ENCODE measurements around the gene C6orf89. TPM values are rescaled to one million over a fixed set of nuclear protein-coding genes. Genes with fewer than 3 reads are reported as not detected.

C6orf89 gene
- 10 to 100 TPM; 32.6 to 57.9 (median 46.1) TPM for total RNA-seq
- total RNA-seq (2013) = 41.9 TPM
- 56.5 to 221 (median 101) reads per million in 29 experiments for total RNA-seq

- peaks cover 11 to 15% of the 10 kb centered on the region in 2 experiments for H3K4me1 ChIP-seq (ENCODE audit: control insufficient read depth in 1 of 2, extremely low read depth in 1 of 2, insufficient read depth in 2 of 2, low read length in 2 of 2)
- ChIA-PET POLR2A (interaction anchor here (0.5 to 2.1 kb wide), 5 partner anchors 11 to 414 kb away, joined by 3 to 8 read pairs (median 6); partner anchors contain the start of gene PPIL1 (in 2 of the 2)), CTCF (interaction anchor here (0.6 to 6.9 kb wide), 20 partner anchors 9 to 1435 kb away, joined by 3 to 81 read pairs (median 4); partner anchors contain the start of genes PPIL1 (in 2 of the 2) and MTCH1 (in 1 of the 2))
- peaks cover 4% of the 10 kb centered on the region for H3K36me3 Mint-ChIP-seq
- no peaks in the 10 kb centered on the region for H3K27me3 Mint-ChIP-seq
- WGBS (ENCODE audit: insufficient coverage) = 0% methylated on average over 32 of the region's 48 CpGs
- H3K27ac ChIP-seq (ENCODE audit: low read length) = peak within 1 kb of the TSS; percentile 94
- peak within 1 kb of the TSS; percentile 77 to 85 for H3K4me3 ChIP-seq (ENCODE audit: control insufficient read depth in 1 of 2, extremely low read depth in 1 of 2, low read length in 1 of 2)
- ATAC-seq (replicated peaks in 1 of 4) (peak; percentile 98 to 100 (median 99)), DNase-seq (peak; percentile 91 to 99 (median 97))
- peak within 1 kb of the TSS; percentile 97 to 98 for H3K27ac Mint-ChIP-seq
- no peaks in the 10 kb centered on the region for H3K36me3 ChIP-seq (ENCODE audit: control insufficient read depth in 2 of 2, extremely low read depth in 1 of 2, insufficient read depth in 1 of 2, low read length in 1 of 2)
- H3K9me3 ChIP-seq = no peaks in the 10 kb centered on the region
- no peaks in the 10 kb centered on the region for H3K9me3 Mint-ChIP-seq
- peaks cover 35 to 48% (median 48%) of the 10 kb centered on the region in 3 donors for H3K4me1 Mint-ChIP-seq
- H3K27me3 ChIP-seq (replicated peaks in 1 of 2; ENCODE audit: control insufficient read depth in 2 of 2, extremely low read depth in 1 of 2, insufficient read depth in 2 of 2, low read length in 1 of 2) = no peaks in the 10 kb centered on the region
- peak within 1 kb of the TSS; percentile 86 to 87 (median 87) for H3K4me3 Mint-ChIP-seq
These were observed at the start of gene C6orf89 for GRCh38 chr6:36885461-36886401. TSS of gene C6orf89 (plus strand) at chr6:36885952. CDS start at chr6:36899445, 13,493 bp downstream.

GRCh38 chr6:36836111-36837021, 49.4 kb upstream of the C6orf89 start:
- Histone ChIP-seq H3K27me3 (replicated peaks in 1 of 2; ENCODE audit: control insufficient read depth in 2 of 2, extremely low read depth in 1 of 2, insufficient read depth in 2 of 2, low read length in 1 of 2) (peaks cover 0 to 36% of the 10 kb centered on the region in 2 experiments), H3K4me1 (ENCODE audit: control insufficient read depth in 1 of 2, extremely low read depth in 1 of 2, insufficient read depth in 2 of 2, low read length in 2 of 2) (peaks cover 0 to 18% of the 10 kb centered on the region in 2 experiments), H3K36me3 (ENCODE audit: control insufficient read depth in 2 of 2, extremely low read depth in 1 of 2, insufficient read depth in 1 of 2, low read length in 1 of 2) (no peaks in the 10 kb centered on the region), H3K27ac (ENCODE audit: low read length) (no peak overlapping the region), H3K9me3 (no peaks in the 10 kb centered on the region), H3K4me3 (ENCODE audit: control insufficient read depth in 1 of 2, extremely low read depth in 1 of 2, low read length in 1 of 2) (no peak overlapping the region)
- 55% methylated on average over 1 of the region's 3 CpGs for WGBS (ENCODE audit: insufficient coverage)
- ChIA-PET CTCF (interaction anchor here in 1 of 2 donors (0.6 kb wide), 1 partner anchor 8 kb away, joined by 6 read pairs; no protein-coding TSS in a partner anchor), POLR2A (no interaction called here)
- H3K27me3 Mint-ChIP-seq = peaks cover 18 to 31% of the 10 kb centered on the region in 2 donors
- no peak for DNase-seq
- H3K9me3 Mint-ChIP-seq = no peaks in the 10 kb centered on the region
- H3K27ac Mint-ChIP-seq = no peak overlapping the region
- H3K4me1 Mint-ChIP-seq = peaks cover 7 to 14% (median 13%) of the 10 kb centered on the region in 3 donors
- H3K4me3 Mint-ChIP-seq = no peak overlapping the region
- no peak for ATAC-seq (replicated peaks in 1 of 4)
- no peaks in the 10 kb centered on the region for H3K36me3 Mint-ChIP-seq

DNA sequence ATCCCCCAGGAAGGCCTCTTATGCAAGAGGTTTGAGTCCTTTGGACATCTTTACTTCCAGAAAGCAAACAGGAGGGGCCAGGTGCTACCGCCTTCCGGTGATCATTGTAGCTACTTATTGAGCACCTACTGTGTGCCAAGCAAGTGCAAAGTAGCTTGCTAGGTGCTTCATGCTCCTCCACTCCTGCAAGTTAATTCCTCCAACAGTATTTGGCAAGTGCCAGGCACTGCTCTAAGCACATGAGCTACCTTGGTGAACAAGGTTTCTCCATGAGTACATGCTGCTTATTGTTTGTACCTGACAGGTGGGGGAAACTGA, 48.8 kb upstream of the C6orf89 start:
- peaks cover 0 to 18% of the 10 kb centered on the region in 2 experiments for H3K4me1 ChIP-seq (ENCODE audit: control insufficient read depth in 1 of 2, extremely low read depth in 1 of 2, insufficient read depth in 2 of 2, low read length in 2 of 2)
- Mint-ChIP-seq H3K36me3 (no peaks in the 10 kb centered on the region), H3K4me3 (no peak overlapping the region), H3K27me3 (peaks cover 18 to 31% of the 10 kb centered on the region in 2 donors), H3K4me1 (peaks cover 7 to 14% (median 13%) of the 10 kb centered on the region in 3 donors), H3K9me3 (no peaks in the 10 kb centered on the region), H3K27ac (no peak overlapping the region)
- H3K36me3 ChIP-seq (ENCODE audit: control insufficient read depth in 2 of 2, extremely low read depth in 1 of 2, insufficient read depth in 1 of 2, low read length in 1 of 2) = no peaks in the 10 kb centered on the region
- ChIA-PET CTCF (interaction anchor here in 1 of 2 donors (0.6 kb wide), 1 partner anchor 9 kb away, joined by 6 read pairs; no protein-coding TSS in a partner anchor), POLR2A (no interaction called here)
- peaks cover 0 to 36% of the 10 kb centered on the region in 2 experiments for H3K27me3 ChIP-seq (replicated peaks in 1 of 2; ENCODE audit: control insufficient read depth in 2 of 2, extremely low read depth in 1 of 2, insufficient read depth in 2 of 2, low read length in 1 of 2)
- no peak overlapping the region for H3K4me3 ChIP-seq (ENCODE audit: control insufficient read depth in 1 of 2, extremely low read depth in 1 of 2, low read length in 1 of 2)
- no peaks in the 10 kb centered on the region for H3K9me3 ChIP-seq
- no peak overlapping the region for H3K27ac ChIP-seq (ENCODE audit: low read length)
- no peak for DNase-seq
- ATAC-seq (replicated peaks in 1 of 4) = no peak
- WGBS (ENCODE audit: insufficient coverage) = 100% methylated on average over 2 of the region's 2 CpGs

DNA sequence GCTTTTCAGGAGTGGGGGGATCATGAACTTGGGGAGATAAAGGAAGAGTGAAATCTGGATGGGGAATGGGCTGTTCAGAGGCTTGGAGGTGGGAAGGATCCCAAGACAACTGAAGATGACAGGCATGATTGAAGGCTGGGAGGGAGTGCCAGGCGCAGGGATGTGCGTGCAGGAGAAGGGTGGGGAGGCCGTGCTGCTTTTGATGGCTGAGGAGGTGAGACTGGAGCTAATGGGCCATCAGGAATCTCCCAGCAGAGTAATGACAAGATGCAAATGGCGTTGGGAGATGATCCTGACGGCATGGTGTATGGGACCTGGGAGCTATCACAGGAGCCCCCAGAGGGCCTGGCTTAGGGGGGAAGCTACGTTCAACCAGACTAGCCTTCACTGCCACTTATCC, 48.1 kb upstream of the C6orf89 start:
- H3K27ac ChIP-seq (ENCODE audit: low read length) = no peak overlapping the region
- H3K4me3 ChIP-seq (ENCODE audit: control insufficient read depth in 1 of 2, extremely low read depth in 1 of 2, low read length in 1 of 2) = no peak overlapping the region
- ChIA-PET POLR2A (interaction anchor here in 1 of 2 donors (0.6 kb wide), 1 partner anchor 527 kb away, joined by 3 read pairs; no protein-coding TSS in a partner anchor), CTCF (no interaction called here)
- peaks cover 0 to 18% of the 10 kb centered on the region in 2 experiments for H3K4me1 ChIP-seq (ENCODE audit: control insufficient read depth in 1 of 2, extremely low read depth in 1 of 2, insufficient read depth in 2 of 2, low read length in 2 of 2)
- H3K36me3 ChIP-seq (ENCODE audit: control insufficient read depth in 2 of 2, extremely low read depth in 1 of 2, insufficient read depth in 1 of 2, low read length in 1 of 2) = no peaks in the 10 kb centered on the region
- whole genome bisulfite sequencing (ENCODE audit: insufficient coverage) = 97% methylated on average over 4 of the region's 6 CpGs
- H3K27me3 Mint-ChIP-seq = peaks cover 18 to 31% of the 10 kb centered on the region in 2 donors
- H3K27me3 ChIP-seq (replicated peaks in 1 of 2; ENCODE audit: control insufficient read depth in 2 of 2, extremely low read depth in 1 of 2, insufficient read depth in 2 of 2, low read length in 1 of 2) = peaks cover 0 to 36% of the 10 kb centered on the region in 2 experiments
- H3K9me3 Mint-ChIP-seq = no peaks in the 10 kb centered on the region
- H3K4me1 Mint-ChIP-seq = peaks cover 7 to 14% (median 13%) of the 10 kb centered on the region in 3 donors
- no peaks in the 10 kb centered on the region for H3K36me3 Mint-ChIP-seq
- peak overlapping the region in 2 of 3 donors; percentile 6 to 26 for H3K4me3 Mint-ChIP-seq
- ATAC-seq (replicated peaks in 1 of 4) = no peak
- no peaks in the 10 kb centered on the region for H3K9me3 ChIP-seq
- no peak for DNase-seq
- no peak overlapping the region for H3K27ac Mint-ChIP-seq

DNA sequence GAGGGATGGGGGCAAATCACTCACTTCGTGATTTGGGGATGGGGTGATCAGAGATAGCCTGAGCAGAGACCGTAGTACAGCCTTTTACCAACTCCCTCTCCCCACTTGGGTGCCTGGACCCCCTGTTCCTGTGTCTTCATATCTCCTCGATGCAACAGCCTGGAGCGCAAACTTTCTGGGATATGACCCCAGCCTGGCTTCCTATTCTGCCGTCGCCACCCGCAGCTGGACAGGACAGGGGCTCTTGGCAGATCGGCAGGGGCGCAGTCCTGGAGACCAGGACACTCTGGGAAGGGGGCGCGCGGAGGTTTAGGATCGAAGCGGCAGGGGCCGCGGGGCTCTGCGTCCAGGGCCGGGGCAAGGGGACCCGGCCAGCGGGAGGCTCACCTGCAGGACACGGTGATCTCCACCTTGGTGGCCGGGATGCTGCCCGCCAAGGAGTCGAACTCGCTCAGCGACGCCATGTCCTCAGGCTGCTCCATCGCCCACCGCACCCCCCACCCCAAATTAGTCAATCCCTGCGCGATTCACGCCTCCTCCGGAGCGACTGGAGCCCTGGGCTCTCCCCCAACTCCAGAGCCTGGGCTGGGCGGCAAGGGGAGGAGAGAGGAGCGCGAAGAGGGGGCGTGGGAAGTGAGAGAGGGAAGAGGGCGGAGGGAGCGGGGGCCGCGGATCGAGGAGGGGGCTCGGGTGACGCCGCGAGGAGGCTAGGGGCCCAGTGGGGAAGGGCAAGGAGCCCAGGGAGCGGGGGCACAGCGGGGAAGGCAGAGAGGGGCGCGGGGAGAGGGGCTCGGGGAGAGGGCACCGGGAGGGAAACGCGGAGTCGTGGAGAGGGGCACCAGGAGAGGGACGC, 46.6 kb upstream of the C6orf89 start, which contains the start of gene CPNE5:
TSS of gene CPNE5 (minus strand) at position 549 of the 853 bp plus-strand sequence. CDS start at position 482, 67 bp downstream.
- Histone ChIP-seq H3K27me3 (replicated peaks in 1 of 2; ENCODE audit: control insufficient read depth in 2 of 2, extremely low read depth in 1 of 2, insufficient read depth in 2 of 2, low read length in 1 of 2) (peaks cover 0 to 36% of the 10 kb centered on the region in 2 experiments), H3K9me3 (no peaks in the 10 kb centered on the region), H3K27ac (ENCODE audit: low read length) (no peak within 1 kb of the TSS), H3K4me3 (ENCODE audit: control insufficient read depth in 1 of 2, extremely low read depth in 1 of 2, low read length in 1 of 2) (peak within 1 kb of the TSS; percentile 41 to 67), H3K4me1 (ENCODE audit: control insufficient read depth in 1 of 2, extremely low read depth in 1 of 2, insufficient read depth in 2 of 2, low read length in 2 of 2) (peaks cover 0 to 18% of the 10 kb centered on the region in 2 experiments), H3K36me3 (ENCODE audit: control insufficient read depth in 2 of 2, extremely low read depth in 1 of 2, insufficient read depth in 1 of 2, low read length in 1 of 2) (no peaks in the 10 kb centered on the region)
- peak in 3 of 4 experiments; percentile 5 to 11 (median 9) for ATAC-seq (replicated peaks in 1 of 4)
- no peak for DNase-seq
- no peaks in the 10 kb centered on the region for H3K36me3 Mint-ChIP-seq
- peaks cover 18 to 31% of the 10 kb centered on the region in 2 donors for H3K27me3 Mint-ChIP-seq
- WGBS (ENCODE audit: insufficient coverage) = 16% methylated on average over 49 of the region's 57 CpGs
- H3K9me3 Mint-ChIP-seq = no peaks in the 10 kb centered on the region
- ChIA-PET POLR2A (no interaction called here), CTCF (no interaction called here)
- H3K4me1 Mint-ChIP-seq = peaks cover 7 to 14% (median 13%) of the 10 kb centered on the region in 3 donors
- no peak within 1 kb of the TSS for H3K27ac Mint-ChIP-seq
- H3K4me3 Mint-ChIP-seq = peak within 1 kb of the TSS; percentile 73 to 74 (median 73)

Measured in T-cell (primary cell).